HepG2 (cell line): ENCODE measurements around the gene WNT3A. TPM values are rescaled to one million over a fixed set of nuclear protein-coding genes. Genes with fewer than 3 reads are reported as not detected.

Experiments used
- ATAC-seq: fragments of 200-7000 bp; cut with Tn5 transposase; 3 replicates; pipeline ENCODE4 v1.9.1; 2020; ENCODE audit warnings: mild to moderate bottlenecking, moderate library complexity
- BruUV-seq: library from RNA; stranded (reverse); fragments of 400-500 nt; replicated peaks from 2 replicates; lab custom pipeline; 2021; lab: Mats Ljungman, UMichigan
- CTCF ChIA-PET: fragments of 300-600 bp; formaldehyde crosslinking; extraction: SDS; loops from one replicate; lab custom pipeline; 2021; ENCODE audit warnings: low total read pairs, inconsistent platforms, low intra/inter-chr PET ratio; lab: Yijun Ruan, JAX
- POLR2A ChIA-PET: fragments of 350-600 bp; sonication (Branson Sonifier 250); formaldehyde crosslinking; loops from one replicate; lab custom pipeline; 2020; ENCODE audit warnings: antibody characterized with exemption, inconsistent platforms; lab: Yijun Ruan, JAX
- DNase-seq: peaks from one replicate; pipeline ENCODE4 v3.0.0-alpha.2; 2015; ENCODE audit warnings: low spot score
- FAIRE-seq: peaks from 3 replicates; lab custom pipeline; 2011; peaks lifted over from hg19 to GRCh38; lab: Jason Lieb, UNC
- H2AFZ ChIP-seq: one replicate; pipeline ENCODE4 v1.6.1; 2011; ENCODE audit warnings: low read length, inconsistent platforms
- H3K27ac ChIP-seq: fragments of 300-600 bp; 3 replicates; pipeline ENCODE4 v1.8.0; 2011; ENCODE audit warnings: mixed run types, mild to moderate bottlenecking, mixed read lengths, low read length, inconsistent platforms; ENCODE audit not compliant: insufficient read depth; ENCODE audit errors: extremely low read length
- H3K27me3 ChIP-seq, 2 experiments: fragments of 200-600 bp in 1 of 2; 2 replicates in 1 of 2; 3 replicates in 1 of 2; pipeline versions ENCODE4 v1.6.0 to v1.8.0; 2011; ENCODE audit warnings: low read length in 2 of 2, mild to moderate bottlenecking in 2 of 2, moderate library complexity in 2 of 2, inconsistent platforms in 1 of 2; ENCODE audit not compliant: insufficient read depth in 2 of 2, control insufficient read depth in 1 of 2
- H3K36me3 ChIP-seq, 2 experiments: fragments of 200-600 bp in 1 of 2; replicated peaks in 1 of 2; 2 replicates in 1 of 2; 3 replicates in 1 of 2; pipeline versions ENCODE4 v1.5.1 to v1.8.0; 2011; ENCODE audit warnings: low read length in 2 of 2, inconsistent platforms in 1 of 2; ENCODE audit not compliant: insufficient read depth in 2 of 2, control insufficient read depth in 1 of 2
- H3K4me1 ChIP-seq: 2 replicates; pipeline ENCODE4 v1.5.1; 2012; ENCODE audit warnings: low read length, inconsistent platforms; ENCODE audit not compliant: insufficient read depth
- H3K4me2 ChIP-seq: 2 replicates; pipeline ENCODE4 v1.6.0; 2011; ENCODE audit warnings: low read depth, low read length, inconsistent platforms
- H3K4me3 ChIP-seq, 3 experiments: fragments of 200-600 bp in 1 of 3; sonication (generic), shearing (Covaris generic) in 1 of 3; replicated peaks in 1 of 3; 2 replicates each; pipeline ENCODE4 v1.5.1; 2011 to 2016; ENCODE audit warnings: low read length in 3 of 3, inconsistent platforms in 2 of 3, low read depth in 2 of 3, mild to moderate bottlenecking in 2 of 3, control low read depth in 1 of 3, mixed read lengths in 1 of 3; ENCODE audit not compliant: insufficient read depth in 1 of 3
- H3K79me2 ChIP-seq: one replicate; pipeline ENCODE4 v1.6.1; 2011; ENCODE audit warnings: low read length, inconsistent platforms; ENCODE audit not compliant: insufficient read depth
- H3K9ac ChIP-seq: 2 replicates; pipeline ENCODE4 v1.6.0; 2011; ENCODE audit warnings: mild to moderate bottlenecking, low read depth, low read length, inconsistent platforms; ENCODE audit not compliant: insufficient read depth
- H3K9me3 ChIP-seq: 2 replicates; pipeline ENCODE4 v1.5.1; 2012; ENCODE audit warnings: mild to moderate bottlenecking, low read length
- H4K20me1 ChIP-seq: 2 replicates; pipeline ENCODE4 v1.6.0; 2011; ENCODE audit warnings: inconsistent platforms, mild to moderate bottlenecking, low read length, moderate library complexity; ENCODE audit not compliant: insufficient read depth
- SETDB1 ChIP-seq: sonication (generic); formaldehyde crosslinking; IDR thresholded peaks from 2 replicates; pipeline ENCODE4 v1.5.1; 2020; ENCODE audit warnings: missing genetic modification reagents, mild to moderate bottlenecking, borderline replicate concordance
- UBTF ChIP-seq: sonication (generic); formaldehyde crosslinking; IDR thresholded peaks from 2 replicates; pipeline ENCODE4 v1.4.0; 2020; ENCODE audit warnings: mild to moderate bottlenecking, missing genetic modification reagents
- ZNF878 ChIP-seq: sonication (generic); formaldehyde crosslinking; IDR thresholded peaks from 2 replicates; pipeline ENCODE4 v1.8.1; 2023; ENCODE audit warnings: mild to moderate bottlenecking, missing genetic modification reagents, moderate library complexity
- WGBS: methylation state at CpG from one replicate; pipeline ENCODE4 v1.1.6; 2017; ENCODE audit warnings: low lambda C conversion rate; 5-methylcytosine and 5-hydroxymethylcytosine counted together
- in situ Hi-C: cut with HindIII; loops from 2 replicates; pipeline ENCODE4 v1.10.0; 2017; ENCODE audit warnings: low pct_unique_long_range_greater_than_20kb; ENCODE audit not compliant: extremely low pct_ligation_motif_present
- intact Hi-C: fragments of 100-400 bp; cut with micrococcal nuclease; formaldehyde crosslinking; loops from one replicate; pipeline ENCODE4 v1.10.0; 2022; ENCODE audit not compliant: unreplicated experiment
- polyA plus RNA-seq, 8 experiments: library from polyadenylated mRNA; depleted of rRNA in 3 of 8; stranded (reverse) in 7 of 8; unstranded in 1 of 8; fragments of >200 nt; fragmentation: Illumina TruSeq in 4 of 8; extraction: Trizol in 4 of 8; gene quantifications; 2 replicates each; pipeline versions ENCODE4 v1.2.1 to v1.2.3, GENCODE V29; 2011 to 2016; ENCODE audit warnings: low read depth in 4 of 8, missing spikeins in 1 of 8, mixed read lengths in 1 of 8; ENCODE audit not compliant: insufficient read depth in 1 of 8
- total RNA-seq, 5 experiments: library from RNA; depleted of rRNA; stranded (reverse); fragments of >200 nt; fragmentation: Illumina TruSeq; extraction: Trizol; gene quantifications; 2 replicates each; pipeline ENCODE4 v1.2.3, GENCODE V29; 2016; ENCODE audit warnings: low read depth in 1 of 5

Gene WNT3A
- total and polyA plus RNA-seq, 2 of the 13 experiments (the other 11 are each of a cell fraction or from before 2014, with no cell fraction given): not detected

- intact Hi-C loops: no loop called here
- Histone ChIP-seq H3K4me1 (peaks cover 31% of the 10 kb centered on the region), H4K20me1 (peaks cover 100% of the 10 kb centered on the region), H2AFZ (no peak overlapping the region), H3K4me2 (no peak overlapping the region), H3K9me3 (peaks cover 26% of the 10 kb centered on the region), H3K36me3 (peaks cover 19 to 75% of the 10 kb centered on the region in 2 experiments; a peak in 4 of 5 replicates), H3K27ac (no peak overlapping the region), H3K27me3 (no peaks in the 10 kb centered on the region), H3K79me2 (peaks cover 97% of the 10 kb centered on the region), H3K4me3 (no peak overlapping the region), H3K9ac (no peak overlapping the region)
- BruUV-seq: no TSS peak
- CTCF ChIA-PET: no interaction called here
- in situ Hi-C loops: no loop called here
- TF ChIP-seq ZNF878: no peak
- TF ChIP-seq SETDB1 (CRISPR knock-in tag): no peak
- 0 out of 2 replicates have a peak, but pooled peaks have one; percentile 9 for TF ChIP-seq UBTF
- no peak for ATAC-seq
- DNase-seq: no peak
- POLR2A ChIA-PET: interaction anchor here (0.8 to 1.8 kb wide), 2 partner anchors 9 to 10 kb away, joined by 4 to 7 read pairs; partner anchors contain the start of gene ARF1
- WGBS: 97% methylated on average over 18 of the region's 20 CpGs
- no peak for FAIRE-seq
Measured at GRCh38 chr1:228093050-228093906, 86.5 kb downstream of the WNT3A start.
